Endothelial cell of umbilical vein (primary cell): ENCODE measurements around the gene TCHP.
"Not testable (repeated sequence)": the region's sequence is repeated elsewhere in the genome, so short reads cannot be mapped to it uniquely, and the experiment has no call there.

ENCODE experiments used
- EZH2 ChIP-seq: IDR thresholded peaks from 2 replicates; pipeline ENCODE4 v1.6.1; 2012; ENCODE audit warnings: borderline replicate concordance, low read depth, mild to moderate bottlenecking, moderate library complexity, low read length, inconsistent platforms; ENCODE audit not compliant: severe bottlenecking
- FOS ChIP-seq: IDR thresholded peaks from 2 replicates; pipeline ENCODE4 v1.6.1; 2011; ENCODE audit warnings: mild to moderate bottlenecking, low read length, moderate library complexity, borderline replicate concordance; ENCODE audit not compliant: insufficient read depth
- GATA2 ChIP-seq: IDR thresholded peaks from 2 replicates; pipeline ENCODE4 v1.7.0; 2011; ENCODE audit warnings: low read depth, mild to moderate bottlenecking, moderate library complexity, mixed read lengths, low read length; ENCODE audit not compliant: insufficient read length, insufficient read depth
- JUN ChIP-seq: IDR thresholded peaks from 2 replicates; pipeline ENCODE4 v1.6.1; 2011; ENCODE audit warnings: borderline replicate concordance, low read depth; ENCODE audit not compliant: insufficient read length, insufficient read depth
- MYC ChIP-seq: IDR thresholded peaks from one replicate; pipeline ENCODE4 v1.6.1; 2011; ENCODE audit warnings: mild to moderate bottlenecking, low read depth, low read length
- POLR2A ChIP-seq: IDR thresholded peaks from 2 replicates; pipeline ENCODE4 v1.6.1; 2012; ENCODE audit warnings: low read depth, mild to moderate bottlenecking, control low read depth, low read length
- POLR2AphosphoS5 ChIP-seq: IDR thresholded peaks from 2 replicates; pipeline ENCODE4 v1.6.1; 2012; ENCODE audit warnings: low read depth, mild to moderate bottlenecking, control low read depth, low read length, moderate library complexity; ENCODE audit not compliant: insufficient read depth
- TF ChIP-seq, protein P1 (sequence below), 2 donors: IDR thresholded peaks; 1 replicate in 1 of 2; 2 replicates in 1 of 2; pipeline ENCODE4 v1.5.1; 2011; ENCODE audit warnings: low read length in 2 of 2, mild to moderate bottlenecking in 2 of 2, moderate library complexity in 2 of 2, control low read depth in 1 of 2, inconsistent platforms in 1 of 2, low read depth in 1 of 2; ENCODE audit not compliant: insufficient read depth in 1 of 2; ENCODE audit errors: extremely low read depth in 1 of 2
- TF ChIP-seq, protein P2 (sequence below): IDR thresholded peaks from 2 replicates; pipeline ENCODE4 v1.6.1; 2011; ENCODE audit not compliant: insufficient read depth, insufficient read length

DNA sequence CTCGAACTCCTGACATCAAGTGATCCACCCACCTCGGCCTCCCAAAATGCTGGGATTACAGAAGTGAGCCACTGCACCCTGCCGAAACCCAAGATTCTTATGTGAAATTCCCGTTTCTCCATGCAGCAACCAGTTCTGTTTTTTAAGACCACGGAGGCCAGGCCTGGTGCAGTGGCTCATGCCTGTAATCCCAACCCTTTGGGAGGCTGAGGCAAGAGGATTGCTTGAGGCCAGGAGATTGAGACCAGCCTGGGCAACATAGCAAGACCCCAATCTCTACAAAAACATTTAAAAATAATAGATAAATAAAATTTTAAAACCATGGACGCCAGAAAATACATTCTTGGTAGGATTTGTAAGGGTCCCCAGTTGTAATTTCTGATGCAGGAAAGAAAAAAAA is 49.6 kb upstream of the TCHP start:
- not testable (repeated sequence) for TF ChIP-seq EZH2, POLR2A, POLR2AphosphoS5, MYC, FOS, JUN, GATA2
- TF ChIP-seq, protein P1, sequence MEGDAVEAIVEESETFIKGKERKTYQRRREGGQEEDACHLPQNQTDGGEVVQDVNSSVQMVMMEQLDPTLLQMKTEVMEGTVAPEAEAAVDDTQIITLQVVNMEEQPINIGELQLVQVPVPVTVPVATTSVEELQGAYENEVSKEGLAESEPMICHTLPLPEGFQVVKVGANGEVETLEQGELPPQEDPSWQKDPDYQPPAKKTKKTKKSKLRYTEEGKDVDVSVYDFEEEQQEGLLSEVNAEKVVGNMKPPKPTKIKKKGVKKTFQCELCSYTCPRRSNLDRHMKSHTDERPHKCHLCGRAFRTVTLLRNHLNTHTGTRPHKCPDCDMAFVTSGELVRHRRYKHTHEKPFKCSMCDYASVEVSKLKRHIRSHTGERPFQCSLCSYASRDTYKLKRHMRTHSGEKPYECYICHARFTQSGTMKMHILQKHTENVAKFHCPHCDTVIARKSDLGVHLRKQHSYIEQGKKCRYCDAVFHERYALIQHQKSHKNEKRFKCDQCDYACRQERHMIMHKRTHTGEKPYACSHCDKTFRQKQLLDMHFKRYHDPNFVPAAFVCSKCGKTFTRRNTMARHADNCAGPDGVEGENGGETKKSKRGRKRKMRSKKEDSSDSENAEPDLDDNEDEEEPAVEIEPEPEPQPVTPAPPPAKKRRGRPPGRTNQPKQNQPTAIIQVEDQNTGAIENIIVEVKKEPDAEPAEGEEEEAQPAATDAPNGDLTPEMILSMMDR (IDR thresholded peaks at IDR 0.05; ENCODE audit: extremely low read depth in 1 of 2, insufficient read depth in 1 of 2, low read depth in 1 of 2, low read length in 2 of 2) = not testable (repeated sequence)
- TF ChIP-seq, protein P2, sequence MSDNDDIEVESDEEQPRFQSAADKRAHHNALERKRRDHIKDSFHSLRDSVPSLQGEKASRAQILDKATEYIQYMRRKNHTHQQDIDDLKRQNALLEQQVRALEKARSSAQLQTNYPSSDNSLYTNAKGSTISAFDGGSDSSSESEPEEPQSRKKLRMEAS = not testable (repeated sequence)
